HL-60 (cell line): ENCODE measurements around the gene DDX50.

Experiments used
- CTCF ChIP-seq: IDR thresholded peaks from one replicate; pipeline ENCODE4 v1.5.1; 2011; ENCODE audit warnings: low read length, control low read depth, inconsistent platforms; ENCODE audit not compliant: insufficient read depth
- POLR2AphosphoS5 ChIP-seq: IDR thresholded peaks from 2 replicates; pipeline ENCODE4 v1.6.1; 2012; ENCODE audit warnings: low read depth

GRCh38 chr10:68981074-68981473 lies 80.0 kb downstream of the DDX50 start:
- TF ChIP-seq CTCF = no peak
- TF ChIP-seq POLR2AphosphoS5 = no peak
